Measurements from ENCODE around the gene SAMD1. TPM values are rescaled to one million over a fixed set of nuclear protein-coding genes. Genes with fewer than 3 reads are reported as not detected.

The SAMD1 gene
- total and polyA plus RNA-seq, 9 of the 15 experiments (the other 6 are each of a cell fraction or from before 2014, with no cell fraction given) = 2.9 to 96.0 (median 43.5) TPM

GRCh38 chr19:14081797-14082674, 8.5 kb downstream of the SAMD1 start (continued):
- peak; percentile 13; the same call in 1 of the 2 replicates for TF ChIP-seq REST (IDR thresholded peaks at IDR 0.05; ENCODE audit: borderline replicate concordance)
- no peak for TF ChIP-seq REST (CRISPR knock-in tag; IDR thresholded peaks at IDR 0.05; ENCODE audit: low read depth)
- no peak; the same call in 1 of the 2 replicates for TF ChIP-seq ZNF740 (CRISPR knock-in tag; IDR thresholded peaks at IDR 0.05)
- TF ChIP-seq ZNF740 (tag; IDR thresholded peaks at IDR 0.05) = peak in 1 of 2 experiments; percentile 84; a peak in 2 of 4 replicates
- TF ChIP-seq ZFX (CRISPR knock-in tag; IDR thresholded peaks at IDR 0.05) = peak; percentile 51
- TF ChIP-seq RCOR1 (IDR thresholded peaks at IDR 0.05; ENCODE audit: borderline replicate concordance in 1 of 2, low read depth in 2 of 2, low read length in 2 of 2) = no peak
- no peak for TF ChIP-seq ZBTB17 (CRISPR knock-in tag; IDR thresholded peaks at IDR 0.05)
- TF ChIP-seq NEUROD1 (IDR thresholded peaks at IDR 0.05; ENCODE audit: borderline replicate concordance, low read depth, low read length, partially characterized antibody) = no peak
- TF ChIP-seq GABPB2 (CRISPR knock-in tag; conservative IDR thresholded peaks at IDR 0.05) = no peak
- peak; percentile 39 for TF ChIP-seq PCBP1 (IDR thresholded peaks at IDR 0.05; ENCODE audit: low read depth, low read length, poor library complexity, severe bottlenecking)
- TF ChIP-seq POU5F1 (IDR thresholded peaks at IDR 0.05; ENCODE audit: borderline replicate concordance, low read depth, low read length, partially characterized antibody) = no peak
- TF ChIP-seq DDX20 (tag; IDR thresholded peaks at IDR 0.05; ENCODE audit: low read depth) = no peak
- TF ChIP-seq HEY1 (CRISPR knock-in tag; IDR thresholded peaks at IDR 0.05; ENCODE audit: borderline replicate concordance) = no peak
